HG03196 (cell line): ENCODE data around the gene TENM4.
"Not testable (repeated sequence)": the region's sequence is repeated elsewhere in the genome, so short reads cannot be mapped to it uniquely, and the experiment has no call there.

ENCODE experiments used
- ATAC-seq: cut with Tn5 transposase; IDR thresholded peaks from one replicate; pipeline ENCODE4 v1.9.1; 2021; ENCODE audit not compliant: unreplicated experiment

Gene TENM4

GRCh38 chr11:78655561-78655960, 785.3 kb downstream of the TENM4 start:
- no peak for ATAC-seq

GRCh38 chr11:78654866-78655265, 786.0 kb downstream of the TENM4 start:
- no peak for ATAC-seq

- no peak for ATAC-seq
Observed at GRCh38 chr11:78654071-78654470, 786.8 kb downstream of the TENM4 start.

DNA sequence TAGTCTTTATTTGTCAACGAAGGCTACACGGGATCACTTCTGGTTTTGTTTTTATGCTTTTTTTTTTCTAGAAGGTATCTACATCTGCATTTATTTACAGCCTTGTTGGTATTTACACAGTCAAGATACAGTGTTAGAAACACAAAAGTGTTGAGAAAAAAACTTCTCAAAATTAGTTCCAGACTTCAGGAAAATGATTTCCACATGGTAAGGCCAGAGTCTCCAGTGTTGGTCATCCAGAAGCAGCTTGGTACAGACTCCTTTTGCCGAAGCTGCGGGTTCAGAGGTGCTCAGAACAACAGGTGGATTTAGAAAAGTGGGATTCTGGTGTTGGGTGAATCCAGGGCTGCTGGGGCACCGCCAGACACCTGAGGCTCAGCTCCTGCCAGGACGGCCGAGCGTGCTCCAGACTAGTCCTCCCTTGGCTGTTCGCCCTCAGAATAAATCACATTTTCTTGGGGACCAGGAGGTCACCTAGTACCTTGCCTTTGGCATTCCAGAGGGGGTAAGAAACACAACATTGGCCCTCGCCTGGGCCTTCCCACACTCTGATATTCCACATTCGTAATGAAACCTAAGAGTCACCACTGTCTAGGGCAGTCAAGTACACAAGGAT, 787.4 kb downstream of the TENM4 start:
- ATAC-seq = no peak

- no peak for ATAC-seq
Observed at GRCh38 chr11:78652843-78653239, 788.0 kb downstream of the TENM4 start.

DNA sequence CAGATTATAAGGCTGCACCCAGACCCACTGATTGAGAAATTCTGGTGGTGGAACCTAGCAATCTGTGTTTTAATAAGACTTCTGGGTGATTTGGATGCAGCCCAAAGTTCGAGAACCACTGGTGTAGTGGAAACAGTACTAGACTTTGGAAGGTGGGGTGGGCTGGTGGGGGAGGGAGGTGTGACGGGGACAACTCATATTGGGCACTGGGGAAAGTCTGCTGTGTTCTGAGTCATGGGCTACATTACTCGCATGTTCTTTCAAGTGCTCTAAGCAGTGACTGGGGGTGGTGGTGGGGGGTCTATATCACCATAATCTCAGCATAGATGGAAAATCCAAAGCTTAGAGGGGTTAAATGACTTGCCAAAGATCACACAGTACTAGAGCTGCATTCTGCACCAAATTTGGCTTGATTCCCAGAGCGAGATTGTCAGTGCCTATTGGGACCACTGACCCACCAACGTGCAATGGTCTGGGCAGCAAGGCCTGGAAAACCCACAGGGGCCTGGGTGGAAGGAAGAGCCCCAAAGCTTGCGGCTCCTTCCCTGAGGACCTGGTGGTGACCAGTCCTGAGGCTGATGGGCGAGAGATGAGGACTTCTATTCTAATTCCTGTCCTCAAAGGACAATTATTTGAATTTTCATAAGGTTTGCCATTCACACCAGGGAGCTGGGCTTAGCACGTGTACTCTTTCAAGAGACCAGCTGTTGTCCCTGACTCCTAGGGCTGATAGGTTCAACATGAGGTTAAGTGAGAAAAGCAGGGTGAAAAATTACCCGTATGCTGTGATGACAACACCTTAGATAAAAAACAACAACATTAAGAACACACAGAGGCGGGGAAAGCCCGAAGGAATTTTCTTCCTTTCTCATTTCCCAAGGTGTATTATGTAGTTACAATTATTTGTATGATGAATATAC, 788.6 kb downstream of the TENM4 start:
- no peak for ATAC-seq

- ATAC-seq = no peak
Observed at GRCh38 chr11:78651136-78651775, 789.6 kb downstream of the TENM4 start.

DNA sequence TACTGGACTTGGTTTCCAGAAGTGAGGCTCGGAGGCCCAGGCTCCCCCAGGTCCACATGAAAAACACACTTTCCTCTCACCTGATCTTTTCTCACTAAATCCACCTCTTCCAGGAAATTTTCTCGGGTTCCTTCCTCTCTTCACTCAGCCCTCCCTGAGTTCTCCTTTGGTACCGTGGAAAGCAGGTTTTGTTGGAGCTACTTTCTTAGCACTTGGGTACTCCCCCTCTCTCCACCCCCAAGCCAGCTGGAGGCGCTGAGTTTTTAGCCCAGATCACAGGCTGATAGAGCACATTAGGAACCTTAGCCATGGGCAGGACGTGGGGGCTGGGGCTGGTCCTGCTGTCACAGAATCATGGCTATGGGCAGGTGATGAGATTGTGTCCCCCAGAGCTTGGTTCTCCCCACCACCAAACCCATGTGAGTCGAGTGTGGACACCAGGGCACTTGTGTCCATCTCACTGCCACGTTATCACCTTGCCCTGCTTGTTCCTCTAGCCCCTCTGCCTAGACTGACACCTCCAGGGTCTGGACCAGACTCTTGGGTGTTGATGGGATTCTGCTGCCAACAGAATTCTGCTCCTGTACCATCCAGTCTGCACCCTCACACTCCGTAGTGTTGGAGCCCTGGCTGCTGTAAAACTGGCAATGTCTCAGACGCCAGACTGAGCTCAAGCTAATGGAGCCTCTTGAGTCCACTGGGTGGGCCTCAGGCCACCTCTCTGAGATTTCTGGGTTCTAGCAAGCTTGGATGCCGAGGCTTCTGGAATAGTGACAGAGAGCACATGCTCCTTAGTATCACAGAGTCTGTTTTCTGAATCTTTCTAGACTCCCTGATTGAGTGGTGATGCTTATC, 791.2 kb downstream of the TENM4 start:
- ATAC-seq = no peak

DNA sequence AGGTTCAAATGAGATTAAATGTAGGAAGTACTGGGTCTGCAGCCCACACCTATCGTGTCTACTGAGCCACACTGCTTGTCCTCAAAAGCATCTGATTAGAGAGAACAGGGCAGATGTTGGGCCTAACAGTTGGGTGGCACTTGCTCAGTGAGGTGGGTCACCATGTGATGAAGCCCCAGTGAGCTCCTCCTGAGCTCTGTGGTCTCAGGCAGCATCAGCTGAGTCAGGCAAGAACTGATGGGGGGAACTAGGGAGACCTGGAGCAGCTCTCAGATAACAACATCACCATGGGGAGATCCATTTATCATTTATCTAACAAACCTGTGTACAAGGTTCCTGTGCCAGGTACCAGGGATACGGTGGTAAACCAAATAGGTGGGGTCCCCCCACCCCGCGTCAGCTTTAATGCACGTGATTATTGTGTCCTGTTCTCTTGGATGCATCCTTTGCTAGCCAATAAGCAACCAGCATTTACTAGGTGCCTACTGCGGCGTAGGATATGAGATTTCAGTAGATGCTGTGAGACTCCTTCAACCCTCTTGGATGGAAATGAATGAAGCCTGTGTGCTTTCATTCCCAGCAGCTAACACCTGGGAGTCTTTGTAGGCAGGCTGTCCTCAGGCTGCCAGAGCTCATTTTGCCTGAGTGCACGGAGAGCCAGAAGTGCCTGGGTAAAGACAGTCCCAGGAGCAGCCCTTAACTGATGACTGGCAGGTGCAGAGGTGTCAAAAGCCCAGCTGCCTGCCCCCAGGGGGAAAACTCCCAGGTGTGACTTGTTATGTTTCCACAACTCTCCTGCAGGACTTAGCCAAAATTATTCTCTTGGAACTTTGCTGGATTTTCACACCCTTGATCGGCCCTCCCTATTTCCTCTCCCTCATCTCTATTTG, 792.6 kb downstream of the TENM4 start:
- no peak for ATAC-seq

DNA sequence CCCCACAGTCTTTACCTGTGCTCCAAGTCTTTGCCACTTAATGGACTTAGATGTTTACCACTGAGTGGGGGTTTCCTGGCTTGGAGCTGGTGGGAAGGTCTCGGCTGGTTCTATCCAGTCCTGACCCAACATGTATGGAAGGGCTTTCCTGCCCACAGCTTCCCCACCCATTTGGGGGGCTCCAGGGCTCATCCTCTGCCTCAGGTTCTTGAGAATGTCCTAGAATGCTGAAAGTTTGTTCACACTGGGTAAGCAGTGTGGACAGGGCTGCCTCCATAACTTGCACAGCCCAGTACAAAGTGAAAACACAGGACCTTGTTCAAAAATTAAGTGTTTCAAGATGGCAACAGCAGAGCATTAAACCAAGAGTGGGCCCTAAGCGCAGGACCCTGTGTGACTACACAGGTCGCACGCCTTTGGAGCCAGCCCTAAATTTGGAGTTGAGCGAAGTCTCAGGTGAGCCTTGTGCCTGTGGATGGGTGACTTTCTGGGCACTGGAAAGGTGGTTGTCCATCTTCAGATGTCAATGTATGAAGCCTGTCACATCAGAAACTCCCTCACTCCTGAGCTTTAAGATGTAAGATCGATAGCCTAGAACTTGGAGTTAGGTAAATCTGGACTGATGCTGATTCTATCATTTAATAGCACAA, 793.4 kb downstream of the TENM4 start:
- no peak for ATAC-seq

DNA sequence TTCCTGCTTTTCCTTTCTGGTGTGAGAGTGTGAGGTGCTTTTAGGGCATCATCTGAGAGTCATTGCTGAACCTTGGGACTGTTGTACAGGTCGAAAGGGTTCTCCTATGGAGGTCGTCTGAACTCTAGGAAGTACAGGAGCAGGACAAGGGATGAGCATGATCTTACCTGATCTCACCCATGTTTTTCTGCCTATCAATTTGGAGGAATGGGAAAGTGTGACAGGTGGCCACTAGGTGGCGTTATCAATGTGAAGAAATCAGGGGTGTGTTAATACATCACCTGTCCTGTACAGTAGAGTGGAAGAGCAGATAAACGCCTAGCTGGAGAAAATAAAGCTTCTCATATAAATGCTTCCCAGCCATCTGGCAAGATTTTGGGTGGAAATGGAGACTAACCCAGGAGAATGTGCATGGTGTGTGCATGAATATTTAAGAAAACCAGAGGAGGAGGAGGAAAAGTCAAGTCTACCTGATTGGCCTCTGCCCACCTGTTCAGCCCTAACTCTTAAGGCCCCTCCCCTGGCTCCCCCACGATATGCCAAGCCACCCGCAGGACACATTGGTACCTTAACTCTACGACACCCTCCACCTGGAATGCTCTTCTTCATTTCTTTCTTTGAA, 794.2 kb downstream of the TENM4 start:
- ATAC-seq = no peak

GRCh38 chr11:78645226-78646202, 795.3 kb downstream of the TENM4 start:
- ATAC-seq = peak; percentile 86

DNA sequence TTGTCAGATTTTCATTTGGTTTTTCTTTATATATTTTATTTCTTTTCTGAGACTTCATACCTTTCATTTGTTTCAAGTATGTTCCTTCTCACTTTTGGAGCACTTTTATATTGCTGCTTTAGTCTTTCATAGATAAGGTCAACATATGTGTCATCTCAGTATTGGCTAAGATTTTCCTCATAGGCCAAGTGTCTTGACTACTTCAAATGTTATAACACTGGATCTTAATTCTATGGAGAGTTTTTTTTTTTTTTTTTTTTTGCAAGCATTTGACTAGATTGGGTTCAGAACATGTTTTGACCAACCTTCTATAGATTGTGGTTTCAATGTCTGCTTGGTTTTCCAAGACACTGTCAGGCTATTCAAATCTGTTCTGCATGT, 797.2 kb downstream of the TENM4 start:
- no peak for ATAC-seq

DNA sequence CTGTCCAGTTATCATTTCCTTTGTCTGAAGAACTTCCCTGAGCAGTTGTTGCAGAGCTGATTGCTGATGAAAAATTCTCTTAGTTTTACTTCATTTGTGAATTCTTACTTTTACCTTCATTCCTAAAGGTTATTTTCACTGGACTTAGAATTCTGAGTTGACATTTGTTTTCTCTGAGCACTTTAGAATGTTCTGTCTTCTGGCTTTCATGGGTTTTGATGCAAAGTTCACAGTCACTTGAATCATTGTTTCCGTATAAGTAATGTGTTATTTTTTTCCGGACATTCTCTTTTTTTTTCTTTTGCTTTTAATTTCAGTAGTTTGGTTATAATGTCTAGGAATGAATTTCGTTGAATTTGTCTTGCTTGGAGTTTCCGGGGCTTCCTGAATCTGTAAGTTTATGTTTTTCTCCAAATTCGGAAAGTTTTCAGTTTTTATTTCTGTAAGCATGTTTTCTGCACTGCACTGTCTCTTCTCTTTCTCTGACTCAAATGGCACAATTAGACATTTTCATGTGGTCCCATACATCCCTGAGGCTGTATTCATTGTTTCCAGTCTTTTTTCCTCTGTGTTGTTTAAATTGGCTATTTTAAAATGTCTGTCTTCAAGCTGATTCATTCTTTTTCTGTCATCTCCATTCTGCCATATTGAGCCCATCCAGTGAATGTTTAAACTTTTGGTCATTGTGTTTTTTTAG, 797.7 kb downstream of the TENM4 start:
- no peak for ATAC-seq

DNA sequence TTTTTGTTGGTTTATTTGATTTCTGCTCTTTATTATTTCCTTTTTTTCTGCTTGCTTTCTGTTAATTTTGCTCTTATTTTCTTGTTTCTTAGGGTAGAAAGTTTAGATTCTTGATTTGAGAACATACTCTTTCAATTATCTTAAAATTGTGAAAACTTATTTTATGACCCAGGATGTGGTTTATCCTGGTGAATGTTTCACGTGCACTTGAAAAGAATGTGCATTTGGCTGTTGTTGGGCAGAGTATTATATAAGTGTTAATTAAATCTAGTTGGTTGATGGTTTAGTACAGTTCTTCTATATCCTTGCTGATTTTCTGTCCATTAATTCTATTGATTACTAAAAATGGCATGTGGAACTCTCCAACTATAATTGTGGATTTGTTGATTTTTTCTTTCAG, 799.3 kb downstream of the TENM4 start:
- no peak for ATAC-seq

DNA sequence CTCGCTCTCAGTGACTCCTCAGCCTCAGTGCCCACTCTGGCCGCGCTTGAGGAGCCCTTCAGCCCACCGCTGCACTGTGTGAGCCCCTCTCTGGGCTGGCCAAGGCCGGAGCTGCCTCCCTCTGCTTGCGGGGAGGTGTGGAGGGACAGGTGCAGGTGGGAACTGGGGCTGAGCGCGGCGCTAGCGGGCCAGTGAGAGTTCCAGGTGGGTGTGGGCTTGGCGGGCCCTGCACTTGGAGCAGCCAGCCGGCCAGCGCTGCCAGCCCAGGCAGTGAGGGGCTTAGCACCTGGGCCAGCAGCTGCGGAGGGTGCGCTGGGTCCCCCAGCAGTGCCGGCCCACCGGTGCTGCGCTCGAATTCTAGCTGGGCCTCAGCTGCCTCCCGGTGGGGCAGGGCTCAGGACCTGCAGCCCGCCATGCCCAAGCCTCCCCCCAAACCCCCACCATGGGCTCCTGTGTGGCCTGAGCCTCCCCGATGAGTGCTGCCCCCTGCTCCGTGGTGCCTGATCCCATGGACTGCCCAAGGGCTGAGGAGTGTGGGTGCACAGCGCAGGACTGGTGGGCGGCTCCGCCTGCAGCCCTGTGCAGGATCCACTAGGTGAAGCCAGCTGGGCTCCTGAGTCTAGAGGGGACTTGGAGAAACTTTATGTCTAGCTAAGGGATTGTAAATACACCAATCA, 802.0 kb downstream of the TENM4 start:
- no peak for ATAC-seq

GRCh38 chr11:78637527-78637926, 803.3 kb downstream of the TENM4 start:
- not testable (repeated sequence) for ATAC-seq
